Mesothelial cell of epicardium (in vitro differentiated cells): ENCODE measurements around the gene SCRN3. TPM values are rescaled to one million over a fixed set of nuclear protein-coding genes. Genes with fewer than 3 reads are reported as not detected.

Experiments used
- DNase-seq, 2 experiments: peaks; one replicate each; pipeline ENCODE4 v3.0.0; 2021; ENCODE audit warnings: low spot score in 2 of 2; ENCODE audit not compliant: unreplicated experiment in 2 of 2
- H3K27ac Mint-ChIP-seq: 2 replicates; pipeline ENCODE4 v1.8.0; 2021; ENCODE audit warnings: mixed read lengths
- H3K27me3 Mint-ChIP-seq: 2 replicates; pipeline ENCODE4 v1.8.0; 2021; ENCODE audit warnings: low read depth, mixed read lengths
- H3K36me3 Mint-ChIP-seq: 2 replicates; pipeline ENCODE4 v1.8.0; 2021; ENCODE audit warnings: mixed read lengths
- H3K4me1 Mint-ChIP-seq: 2 replicates; pipeline ENCODE4 v1.8.0; 2021; ENCODE audit warnings: mixed read lengths
- H3K4me3 Mint-ChIP-seq: 2 replicates; pipeline ENCODE4 v1.8.0; 2021; ENCODE audit warnings: mild to moderate bottlenecking, moderate library complexity, mixed read lengths
- H3K9me3 Mint-ChIP-seq: 2 replicates; pipeline ENCODE4 v1.8.0; 2021; ENCODE audit warnings: mixed read lengths
- total RNA-seq: library from RNA; stranded (reverse); gene quantifications from 3 replicates; pipeline ENCODE4 v1.2.1, GENCODE V29; 2021
- TF ChIP-seq, protein P1 (sequence below): fragments of 200-600 bp; sonication (generic); IDR thresholded peaks from one replicate; pipeline ENCODE4 v1.5.0; 2021; ENCODE audit warnings: antibody characterized with exemption; ENCODE audit not compliant: unreplicated experiment

SCRN3 gene
- total RNA-seq, 1 donor from 2014 or later: 26.5 TPM

DNA sequence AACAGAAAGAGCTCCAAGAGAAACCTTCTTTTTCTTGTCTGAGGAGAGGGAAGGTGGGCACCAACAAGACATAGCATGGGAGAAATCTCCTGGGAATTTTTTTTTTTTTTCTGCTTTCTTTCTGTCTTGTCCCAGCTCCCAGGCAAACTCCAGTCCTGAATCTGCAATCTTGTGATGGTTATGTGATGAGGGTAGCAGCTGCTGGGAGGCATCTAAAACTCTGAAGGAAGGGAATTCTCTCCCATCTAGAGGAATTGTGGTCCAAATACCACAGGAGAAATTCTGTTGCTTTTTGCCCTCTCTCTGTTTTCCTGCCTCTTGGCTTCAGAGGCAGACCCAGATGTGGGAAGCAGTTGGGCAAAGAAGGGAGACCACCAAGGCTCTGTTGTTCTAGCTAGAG is 16.7 kb downstream of the SCRN3 start:
- Mint-ChIP-seq H3K27me3 (no peaks in the 10 kb centered on the region), H3K27ac (peak overlapping the region; percentile 69), H3K4me3 (peak overlapping the region; percentile 48), H3K4me1 (peaks cover 10% of the 10 kb centered on the region), H3K9me3 (no peaks in the 10 kb centered on the region), H3K36me3 (peaks cover 23% of the 10 kb centered on the region)
- no peak for DNase-seq
- TF ChIP-seq, protein P1, sequence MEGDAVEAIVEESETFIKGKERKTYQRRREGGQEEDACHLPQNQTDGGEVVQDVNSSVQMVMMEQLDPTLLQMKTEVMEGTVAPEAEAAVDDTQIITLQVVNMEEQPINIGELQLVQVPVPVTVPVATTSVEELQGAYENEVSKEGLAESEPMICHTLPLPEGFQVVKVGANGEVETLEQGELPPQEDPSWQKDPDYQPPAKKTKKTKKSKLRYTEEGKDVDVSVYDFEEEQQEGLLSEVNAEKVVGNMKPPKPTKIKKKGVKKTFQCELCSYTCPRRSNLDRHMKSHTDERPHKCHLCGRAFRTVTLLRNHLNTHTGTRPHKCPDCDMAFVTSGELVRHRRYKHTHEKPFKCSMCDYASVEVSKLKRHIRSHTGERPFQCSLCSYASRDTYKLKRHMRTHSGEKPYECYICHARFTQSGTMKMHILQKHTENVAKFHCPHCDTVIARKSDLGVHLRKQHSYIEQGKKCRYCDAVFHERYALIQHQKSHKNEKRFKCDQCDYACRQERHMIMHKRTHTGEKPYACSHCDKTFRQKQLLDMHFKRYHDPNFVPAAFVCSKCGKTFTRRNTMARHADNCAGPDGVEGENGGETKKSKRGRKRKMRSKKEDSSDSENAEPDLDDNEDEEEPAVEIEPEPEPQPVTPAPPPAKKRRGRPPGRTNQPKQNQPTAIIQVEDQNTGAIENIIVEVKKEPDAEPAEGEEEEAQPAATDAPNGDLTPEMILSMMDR: no peak

DNA sequence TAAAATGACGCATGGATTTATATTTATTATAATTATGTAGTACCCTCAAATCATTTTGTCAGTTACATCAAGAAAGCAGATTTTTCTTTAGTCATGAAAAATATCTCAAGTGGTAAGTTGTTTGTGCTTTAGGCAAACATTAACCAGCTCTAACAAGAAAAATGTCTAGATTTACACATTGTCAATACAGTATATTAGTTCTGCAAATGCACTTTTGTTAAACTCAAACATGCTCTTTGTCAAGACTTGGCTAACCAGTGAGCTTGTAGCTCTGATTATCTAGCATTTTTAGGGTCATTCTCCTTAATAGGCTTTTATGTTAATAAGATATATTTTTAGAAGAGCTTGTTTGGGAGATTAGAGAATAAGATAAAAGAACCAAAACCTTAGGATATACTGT is 32.7 kb downstream of the SCRN3 start:
- no peaks in the 10 kb centered on the region for H3K4me1 Mint-ChIP-seq
- H3K36me3 Mint-ChIP-seq: peaks cover 35% of the 10 kb centered on the region
- no peaks in the 10 kb centered on the region for H3K27me3 Mint-ChIP-seq
- H3K4me3 Mint-ChIP-seq: no peak overlapping the region
- TF ChIP-seq, protein P1: no peak
- DNase-seq: no peak
- no peak overlapping the region for H3K27ac Mint-ChIP-seq
- peaks cover 25% of the 10 kb centered on the region for H3K9me3 Mint-ChIP-seq

DNA sequence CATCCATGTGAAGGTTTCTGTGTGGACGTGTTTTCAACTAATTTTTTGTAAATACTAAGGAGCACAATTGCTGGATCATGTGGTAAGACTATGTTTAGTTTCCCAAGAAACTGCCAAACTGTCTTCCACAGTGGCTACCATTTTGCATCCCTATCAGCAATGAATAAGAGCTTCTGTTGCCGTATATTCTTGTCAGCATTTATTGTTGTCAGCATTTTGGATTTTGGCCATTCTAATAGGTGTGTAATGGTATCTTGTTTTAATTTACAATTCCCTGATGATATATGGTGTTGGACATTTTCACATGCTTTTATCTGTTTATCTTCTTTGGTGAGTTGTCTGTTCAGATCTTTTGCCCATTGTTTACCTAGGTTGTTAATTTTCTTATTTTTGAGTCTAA is 34.5 kb downstream of the SCRN3 start:
- TF ChIP-seq, protein P1: no peak
- no peak overlapping the region for H3K27ac Mint-ChIP-seq
- H3K9me3 Mint-ChIP-seq: peaks cover 29% of the 10 kb centered on the region

DNA sequence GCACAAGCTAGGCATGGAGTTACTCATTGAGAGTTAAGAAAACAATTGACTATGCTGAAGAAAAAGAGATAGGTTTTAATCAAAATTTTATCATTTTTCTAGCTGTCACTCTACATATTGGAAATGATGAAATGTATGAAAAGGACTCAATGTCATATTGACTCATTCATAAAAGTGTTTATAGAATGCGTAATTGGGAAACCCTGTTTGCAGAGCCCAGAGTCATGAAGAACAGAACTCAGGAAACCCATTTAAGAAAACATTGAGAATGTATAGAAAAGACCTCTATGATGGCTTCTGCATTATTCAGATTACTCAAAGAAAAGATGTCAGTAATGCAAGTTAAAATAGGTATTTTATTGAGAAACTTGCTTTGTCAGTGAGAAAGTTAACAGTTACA is 36.4 kb downstream of the SCRN3 start:
- no peak overlapping the region for H3K27ac Mint-ChIP-seq
- TF ChIP-seq, protein P1: no peak
- H3K36me3 Mint-ChIP-seq: peaks cover 45% of the 10 kb centered on the region
- H3K4me1 Mint-ChIP-seq: peaks cover 10% of the 10 kb centered on the region
- no peak overlapping the region for H3K4me3 Mint-ChIP-seq
- peaks cover 29% of the 10 kb centered on the region for H3K9me3 Mint-ChIP-seq
- H3K27me3 Mint-ChIP-seq: no peaks in the 10 kb centered on the region
- no peak for DNase-seq

More for the DNA sequence above, 34.5 kb downstream of the SCRN3 start:
- Mint-ChIP-seq H3K4me3 (no peak overlapping the region), H3K36me3 (peaks cover 38% of the 10 kb centered on the region), H3K4me1 (no peaks in the 10 kb centered on the region), H3K27me3 (no peaks in the 10 kb centered on the region)
- no peak for DNase-seq

DNA sequence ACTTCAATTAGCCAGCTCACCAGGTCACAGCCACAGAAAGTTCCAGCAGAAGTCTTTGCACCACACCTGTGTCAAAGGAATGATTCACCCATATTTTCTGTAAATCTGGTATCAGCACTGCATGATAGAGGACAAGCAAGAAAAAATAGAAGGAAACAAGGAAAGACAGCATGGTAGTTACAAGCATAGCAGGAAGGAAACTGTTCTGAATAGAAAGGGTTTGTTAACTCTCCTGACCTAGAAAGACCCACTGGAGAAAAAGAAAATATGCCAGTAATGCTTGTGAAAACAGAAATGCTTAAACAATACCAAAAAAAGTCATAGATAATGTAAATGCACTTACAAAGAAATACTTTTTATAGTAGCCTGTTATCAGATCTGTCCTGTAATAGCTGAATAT is 40.8 kb downstream of the SCRN3 start:
- Mint-ChIP-seq H3K36me3 (peaks cover 17% of the 10 kb centered on the region), H3K27me3 (no peaks in the 10 kb centered on the region)
- TF ChIP-seq, protein P1: no peak

More for the DNA sequence above, 40.8 kb downstream of the SCRN3 start:
- H3K9me3 Mint-ChIP-seq: peaks cover 7% of the 10 kb centered on the region
- DNase-seq: no peak
- H3K27ac Mint-ChIP-seq: peak overlapping the region; percentile 91
- peaks cover 23% of the 10 kb centered on the region for H3K4me1 Mint-ChIP-seq
- H3K4me3 Mint-ChIP-seq: no peak overlapping the region
